ENCODE data around the gene CCNA2.
A peak's percentile ranks its signal among the peaks of the same experiment; 100 is the strongest.

Gene CCNA2

GRCh38 chr4:121801715-121802075 lies 22.0 kb downstream of the CCNA2 start:
- no peak for DNase-seq (ENCODE audit: low read depth)

- DNase-seq (ENCODE audit: low read depth): peak; percentile 95
Observed at GRCh38 chr4:121800961-121801714, 22.5 kb downstream of the CCNA2 start, which contains the start of gene EXOSC9. Gene EXOSC9, plus strand, starts transcription at chr4:121801323. Its CDS starts 102 bp downstream, at chr4:121801425.

- no peak for DNase-seq (ENCODE audit: low read depth)
Observed at GRCh38 chr4:121800638-121800960, 23.1 kb downstream of the CCNA2 start.

GRCh38 chr4:121799867-121800501 lies 23.7 kb downstream of the CCNA2 start:
- DNase-seq (ENCODE audit: low read depth): no peak

- DNase-seq (ENCODE audit: low read depth): no peak
Observed at GRCh38 chr4:121799208-121799823, 24.4 kb downstream of the CCNA2 start.

- no peak for DNase-seq (ENCODE audit: low read depth)
Observed at GRCh38 chr4:121796283-121796682, 27.4 kb downstream of the CCNA2 start.

- DNase-seq (ENCODE audit: low read depth): no peak
Observed at GRCh38 chr4:121794505-121795188, 29.0 kb downstream of the CCNA2 start.

- no peak for DNase-seq (ENCODE audit: low read depth)
Observed at GRCh38 chr4:121792966-121793365, 30.7 kb downstream of the CCNA2 start.

- DNase-seq (ENCODE audit: low read depth): no peak
Observed at GRCh38 chr4:121791481-121791880, 32.2 kb downstream of the CCNA2 start.

GRCh38 chr4:121790976-121791375 lies 32.7 kb downstream of the CCNA2 start:
- no peak for DNase-seq (ENCODE audit: low read depth)

- no peak for DNase-seq (ENCODE audit: low read depth)
Observed at GRCh38 chr4:121789960-121790829, 33.5 kb downstream of the CCNA2 start.

GRCh38 chr4:121789455-121789854 lies 34.2 kb downstream of the CCNA2 start:
- DNase-seq (ENCODE audit: low read depth): no peak

- DNase-seq (ENCODE audit: low read depth): no peak
Observed at GRCh38 chr4:121788896-121789295, 34.8 kb downstream of the CCNA2 start.

GRCh38 chr4:121786221-121786620 lies 37.5 kb downstream of the CCNA2 start:
- DNase-seq (ENCODE audit: low read depth): no peak

- no peak for DNase-seq (ENCODE audit: low read depth)
Observed at GRCh38 chr4:121785479-121785878, 38.2 kb downstream of the CCNA2 start.

- no peak for DNase-seq (ENCODE audit: low read depth)
Observed at GRCh38 chr4:121784975-121785374, 38.7 kb downstream of the CCNA2 start.

GRCh38 chr4:121784401-121784800 lies 39.3 kb downstream of the CCNA2 start:
- DNase-seq (ENCODE audit: low read depth): no peak

- DNase-seq (ENCODE audit: low read depth): no peak
Observed at GRCh38 chr4:121783210-121783609, 40.5 kb downstream of the CCNA2 start.

GRCh38 chr4:121778991-121779628 lies 44.6 kb downstream of the CCNA2 start:
- no peak for DNase-seq (ENCODE audit: low read depth)

- DNase-seq (ENCODE audit: low read depth): no peak
Observed at GRCh38 chr4:121777625-121778024, 46.1 kb downstream of the CCNA2 start.

All from activated T-cell treated with anti-CD3 and anti-CD28 coated beads for 1 hour (primary cell).